ENCODE results near the gene TCHP.
"Not testable (repeated sequence)": the region's sequence is repeated elsewhere in the genome, so short reads cannot be mapped to it uniquely, and the experiment has no call there.

The TCHP gene

GRCh38 chr12:109879351-109880042, 20.6 kb upstream of the TCHP start:
- peak; percentile 38 for DNase-seq

- peak; percentile 92 for DNase-seq
Observed at GRCh38 chr12:109880043-109880931, 19.8 kb upstream of the TCHP start, which contains the start of gene GLTP. Gene GLTP, minus strand, starts transcription at chr12:109880541. Its CDS starts 167 bp downstream, at chr12:109880374.

- DNase-seq, result no peak
Observed at GRCh38 chr12:109880938-109881337, 19.1 kb upstream of the TCHP start.

GRCh38 chr12:109881752-109882151, 18.3 kb upstream of the TCHP start:
- DNase-seq, result no peak

GRCh38 chr12:109883461-109883860, 16.6 kb upstream of the TCHP start:
- DNase-seq, result no peak

GRCh38 chr12:109885616-109886015, 14.5 kb upstream of the TCHP start:
- DNase-seq, result no peak

- no peak for DNase-seq
Observed at GRCh38 chr12:109888179-109889020, 11.7 kb upstream of the TCHP start.

GRCh38 chr12:109890620-109891170, 9.4 kb upstream of the TCHP start:
- no peak for DNase-seq

GRCh38 chr12:109891731-109892130, 8.3 kb upstream of the TCHP start:
- DNase-seq, result not testable (repeated sequence)

- no peak for DNase-seq
Observed at GRCh38 chr12:109892165-109892715, 7.8 kb upstream of the TCHP start.

- no peak for DNase-seq
Observed at GRCh38 chr12:109892748-109893147, 7.3 kb upstream of the TCHP start.

- no peak for DNase-seq
Observed at GRCh38 chr12:109893261-109893995, 6.6 kb upstream of the TCHP start.

GRCh38 chr12:109894939-109895338, 5.1 kb upstream of the TCHP start:
- no peak for DNase-seq

- DNase-seq, result no peak
Observed at GRCh38 chr12:109896188-109896587, 3.9 kb upstream of the TCHP start.

- DNase-seq, result no peak
Observed at GRCh38 chr12:109897029-109897428, 3.0 kb upstream of the TCHP start.

GRCh38 chr12:109899345-109899744, 729 bp upstream of the TCHP start:
- not testable (repeated sequence) for DNase-seq

- DNase-seq, result peak; percentile 65
Observed at GRCh38 chr12:109900752-109901580, 892 bp downstream of the TCHP start.

GRCh38 chr12:109902891-109903418, 2.9 kb downstream of the TCHP start:
- DNase-seq, result no peak

- DNase-seq, result no peak
Observed at GRCh38 chr12:109905301-109905700, 5.2 kb downstream of the TCHP start.

GRCh38 chr12:109910254-109910968, 10.3 kb downstream of the TCHP start:
- no peak for DNase-seq

Data from NCI-H82 (cell line).